H1 (cell line): ENCODE measurements around the gene ABHD1. TPM values are rescaled to one million over a fixed set of nuclear protein-coding genes. Genes with fewer than 3 reads are reported as not detected.

ENCODE experiments used
- CTCF ChIA-PET: fragments of 300-600 bp; sonication (Branson Sonifier 250); formaldehyde crosslinking; loops from one replicate; lab custom pipeline; 2021; ENCODE audit not compliant: partially characterized antibody; lab: Charles Lee
- POLR2A ChIA-PET: fragments of 300-600 bp; sonication (Branson Sonifier 250); formaldehyde crosslinking; loops from one replicate; lab custom pipeline; 2021; ENCODE audit warnings: inconsistent platforms; ENCODE audit not compliant: partially characterized antibody; lab: Charles Lee
- DNase-seq, 2 experiments: peaks; one replicate each; pipeline versions ENCODE4 v3.0.0 to v3.0.0-alpha.2; 2010 to 2022; ENCODE audit warnings: low spot score in 2 of 2, low read depth in 1 of 2, mixed read lengths in 1 of 2
- FAIRE-seq: peaks from 2 replicates; lab custom pipeline; 2011; peaks lifted over from hg19 to GRCh38; lab: Jason Lieb, UNC
- H2AFZ ChIP-seq: 2 replicates; pipeline ENCODE4 v1.8.1; 2012; ENCODE audit warnings: low read length, inconsistent platforms
- H2AK5ac ChIP-seq: 2 replicates; pipeline ENCODE4 v1.6.1; 2013; ENCODE audit warnings: low read depth, low read length
- H2BK120ac ChIP-seq: replicated peaks from 2 replicates; pipeline ENCODE3; 2013; ENCODE audit warnings: low read depth, low read length, inconsistent platforms
- H2BK12ac ChIP-seq: 2 replicates; pipeline ENCODE4 v1.6.1; 2013; ENCODE audit warnings: low read depth, low read length
- H2BK15ac ChIP-seq: 2 replicates; pipeline ENCODE4 v1.6.1; 2013; ENCODE audit warnings: low read length
- H2BK20ac ChIP-seq: 2 replicates; pipeline ENCODE4 v1.6.1; 2013; ENCODE audit warnings: low read length
- H2BK5ac ChIP-seq: 2 replicates; pipeline ENCODE4 v1.6.1; 2013; ENCODE audit warnings: low read depth, low read length
- H3K14ac ChIP-seq: 2 replicates; pipeline ENCODE4 v1.6.1; 2013; ENCODE audit warnings: inconsistent platforms; ENCODE audit not compliant: insufficient read length
- H3K18ac ChIP-seq: 2 replicates; pipeline ENCODE4 v1.6.1; 2013; ENCODE audit warnings: low read length; ENCODE audit errors: extremely low read depth
- H3K23ac ChIP-seq: 2 replicates; pipeline ENCODE4 v1.6.1; 2013; ENCODE audit warnings: inconsistent platforms; ENCODE audit not compliant: insufficient read length
- H3K23me2 ChIP-seq: 2 replicates; pipeline ENCODE4 v1.6.1; 2013; ENCODE audit warnings: low read depth, low read length
- H3K27ac ChIP-seq: 2 replicates; pipeline ENCODE4 v1.6.1; 2011; ENCODE audit warnings: low read depth, low read length, inconsistent platforms
- H3K27me3 ChIP-seq, 4 experiments: replicated peaks in 1 of 4; 1 replicate in 1 of 4; 2 replicates in 3 of 4; pipeline versions ENCODE4 v1.6.1 to v1.8.1; 2011 to 2013; ENCODE audit warnings: low read length in 3 of 4, mild to moderate bottlenecking in 3 of 4, inconsistent platforms in 2 of 4, mixed read lengths in 2 of 4, moderate library complexity in 1 of 4; ENCODE audit not compliant: control insufficient read depth in 3 of 4, insufficient read depth in 3 of 4; ENCODE audit errors: extremely low read depth in 1 of 4
- H3K36me3 ChIP-seq, 4 experiments: 2 replicates each; pipeline versions ENCODE4 v1.6.1 to v1.8.1; 2011 to 2013; ENCODE audit warnings: mild to moderate bottlenecking in 4 of 4, low read length in 3 of 4, moderate library complexity in 2 of 4, control low read depth in 1 of 4, inconsistent platforms in 1 of 4; ENCODE audit not compliant: insufficient read depth in 4 of 4, control insufficient read depth in 2 of 4
- H3K4ac ChIP-seq: replicated peaks from 2 replicates; pipeline ENCODE3; 2013; ENCODE audit warnings: low read length, low read depth, mixed read lengths, inconsistent platforms; ENCODE audit not compliant: insufficient read length
- H3K4me1 ChIP-seq, 4 experiments: replicated peaks in 1 of 4; 1 replicate in 1 of 4; 2 replicates in 3 of 4; pipeline versions ENCODE4 v1.6.1 to v1.8.1; 2011 to 2013; ENCODE audit warnings: low read length in 3 of 4, inconsistent platforms in 2 of 4, mixed read lengths in 1 of 4; ENCODE audit not compliant: insufficient read depth in 4 of 4, control insufficient read depth in 3 of 4
- H3K4me2 ChIP-seq, 2 experiments: 2 replicates each; pipeline versions ENCODE4 v1.6.1 to v1.8.1; 2011 to 2013; ENCODE audit warnings: low read depth in 2 of 2, low read length in 2 of 2, control low read depth in 1 of 2, inconsistent platforms in 1 of 2, mild to moderate bottlenecking in 1 of 2; ENCODE audit not compliant: insufficient read depth in 1 of 2
- H3K4me3 ChIP-seq, 4 experiments: fragments of 200-600, 300-600 bp in 1 of 4; sonication (generic), shearing (Covaris generic), sonication (Bioruptor Twin) in 1 of 4; 2 replicates each; pipeline versions ENCODE4 v1.5.1 to v1.8.1; 2011 to 2016; ENCODE audit warnings: low read length in 4 of 4, low read depth in 3 of 4, control low read depth in 2 of 4, inconsistent platforms in 2 of 4, mild to moderate bottlenecking in 2 of 4, mixed read lengths in 1 of 4, moderate library complexity in 1 of 4; ENCODE audit not compliant: insufficient read depth in 2 of 4; ENCODE audit errors: extremely low read depth in 1 of 4
- H3K56ac ChIP-seq: replicated peaks from 2 replicates; pipeline ENCODE3; 2013; ENCODE audit warnings: low read depth, mild to moderate bottlenecking, mixed read lengths, low read length, inconsistent platforms; ENCODE audit not compliant: insufficient read length
- H3K79me1 ChIP-seq: 2 replicates; pipeline ENCODE4 v1.6.1; 2013; ENCODE audit warnings: low read depth, low read length, control low read depth
- H3K79me2 ChIP-seq, 2 experiments: 2 replicates each; pipeline versions ENCODE4 v1.6.1 to v1.8.1; 2012 to 2013; ENCODE audit warnings: low read length in 2 of 2, mild to moderate bottlenecking in 2 of 2, inconsistent platforms in 1 of 2; ENCODE audit not compliant: insufficient read depth in 2 of 2, control insufficient read depth in 1 of 2
- H3K9ac ChIP-seq, 4 experiments: replicated peaks in 1 of 4; 1 replicate in 1 of 4; 2 replicates in 3 of 4; pipeline versions ENCODE4 v1.6.1 to v1.8.1; 2011 to 2013; ENCODE audit warnings: low read depth in 3 of 4, low read length in 3 of 4, control low read depth in 2 of 4, mild to moderate bottlenecking in 2 of 4, moderate library complexity in 2 of 4, inconsistent platforms in 1 of 4; ENCODE audit errors: extremely low read depth in 1 of 4
- H3K9me3 ChIP-seq, 2 experiments: 2 replicates each; pipeline versions ENCODE4 v1.6.1 to v1.8.1; 2012 to 2013; ENCODE audit warnings: mild to moderate bottlenecking in 2 of 2, moderate library complexity in 2 of 2, control low read depth in 1 of 2, inconsistent platforms in 1 of 2, low read depth in 1 of 2, low read length in 1 of 2, mixed read lengths in 1 of 2; ENCODE audit not compliant: insufficient read depth in 2 of 2
- H4K20me1 ChIP-seq, 2 experiments: replicated peaks in 1 of 2; 2 replicates each; pipeline versions ENCODE3 to v1.8.1; 2011 to 2013; ENCODE audit warnings: inconsistent platforms in 2 of 2, low read length in 2 of 2, mild to moderate bottlenecking in 1 of 2; ENCODE audit not compliant: insufficient read depth in 2 of 2, control insufficient read depth in 1 of 2
- H4K5ac ChIP-seq: 2 replicates; pipeline ENCODE4 v1.6.1; 2013; ENCODE audit warnings: low read length, low read depth, mixed read lengths, inconsistent platforms; ENCODE audit not compliant: insufficient read length
- H4K8ac ChIP-seq: 2 replicates; pipeline ENCODE4 v1.8.0; 2013; ENCODE audit warnings: mild to moderate bottlenecking, moderate library complexity, low read length, inconsistent platforms; ENCODE audit not compliant: insufficient read depth; ENCODE audit errors: extremely low read depth
- H4K91ac ChIP-seq: replicated peaks from 2 replicates; pipeline ENCODE3; 2013; ENCODE audit warnings: low read length, mixed read lengths, inconsistent platforms; ENCODE audit not compliant: insufficient read length
- BACH1 ChIP-seq: IDR thresholded peaks from 2 replicates; pipeline ENCODE4 v1.6.1; 2012; ENCODE audit warnings: low read length, improper control_type of control experiment
- SIN3A ChIP-seq, 2 experiments: IDR thresholded peaks in 1 of 2; conservative IDR thresholded peaks in 1 of 2; 2 replicates each; pipeline ENCODE4 v1.6.1; 2011 to 2012; ENCODE audit warnings: low read length in 2 of 2, improper control_type of control experiment in 1 of 2, low read depth in 1 of 2, mild to moderate bottlenecking in 1 of 2
- TEAD4 ChIP-seq: IDR thresholded peaks from 2 replicates; pipeline ENCODE4 v1.6.1; 2012; ENCODE audit warnings: low read depth, low read length, inconsistent platforms, mixed read lengths
- WGBS, 2 experiments: shearing (Covaris generic) in 1 of 2; methylation state at CpG; one replicate each; pipeline versions ENCODE4 v1.1.6 to v1.1.7; 2013 to 2015; ENCODE audit warnings: low lambda C conversion rate in 2 of 2, mixed read lengths in 2 of 2, inconsistent platforms in 1 of 2, low coverage in 1 of 2, missing lambda C conversion rate in 1 of 2; ENCODE audit not compliant: insufficient replicate concordance in 2 of 2, insufficient coverage in 1 of 2, insufficient read length in 1 of 2; ENCODE audit errors: extremely low coverage in 1 of 2, missing lambda C conversion rate in 1 of 2; 5-methylcytosine and 5-hydroxymethylcytosine counted together
- polyA plus RNA-seq, 7 experiments: library from polyadenylated mRNA; depleted of rRNA in 3 of 7; stranded (reverse) in 5 of 7; unstranded in 2 of 7; fragments of >200 nt in 5 of 7; fragments of 200-250 nt in 2 of 7; gene quantifications; 1 replicate in 5 of 7; 2 replicates in 1 of 7; 4 replicates in 1 of 7; pipeline versions ENCODE4 v1.2.1 to v1.2.3, GENCODE V29; 2011 to 2013; ENCODE audit warnings: missing spikeins in 2 of 7, mixed read lengths in 2 of 7
- total RNA-seq: library from RNA; stranded (reverse); fragmentation: NEBNext Ultra II Directional; extraction: Animal tissue kit (Norgen Biotek cat#: 25700); gene quantifications from 2 replicates; pipeline ENCODE4 v1.2.1, GENCODE V29; 2021

Gene ABHD1
- total and polyA plus RNA-seq, 2 of the 8 experiments (the other 6 are each of a cell fraction or from before 2014, with no cell fraction given): 0.20 to 1.1 TPM

DNA sequence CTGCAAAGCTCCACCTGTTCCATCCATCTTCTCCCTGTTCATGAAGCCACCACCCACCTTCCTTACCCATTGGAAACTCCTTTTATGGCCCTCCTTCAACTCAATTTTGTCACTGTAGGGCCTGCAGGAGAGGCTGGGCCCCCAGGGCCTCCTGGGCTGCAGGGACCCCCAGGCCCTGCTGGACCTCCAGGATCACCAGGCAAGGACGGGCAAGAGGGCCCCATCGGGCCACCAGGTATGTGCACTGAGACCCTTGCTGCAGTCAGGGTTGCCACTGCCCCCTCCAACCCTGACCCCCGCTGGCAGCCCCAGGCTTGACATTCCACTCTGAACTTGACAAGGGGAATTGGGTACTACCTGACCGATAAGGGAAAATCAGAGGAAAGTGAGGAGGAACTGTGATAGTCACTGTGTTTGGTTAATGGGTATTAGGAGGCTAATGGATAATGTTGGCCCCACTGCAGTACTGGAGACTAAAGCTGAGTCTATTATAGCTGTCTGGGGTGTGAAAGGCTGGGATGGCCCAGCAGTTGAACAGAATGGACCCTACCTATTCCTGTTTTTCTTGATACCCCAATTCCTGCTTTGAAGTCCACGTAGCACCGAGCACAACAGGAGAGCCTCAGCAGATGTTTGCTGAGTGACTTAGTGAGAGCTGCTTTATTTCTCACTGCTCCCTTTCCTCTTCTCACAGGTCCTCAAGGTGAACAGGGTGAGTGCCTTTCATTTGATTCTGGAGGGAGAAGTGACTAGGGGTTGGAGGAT, 39.1 kb upstream of the ABHD1 start:
- H3K56ac ChIP-seq: no peak overlapping the region
- no peak overlapping the region for H2BK120ac ChIP-seq
- H2AK5ac ChIP-seq: no peak overlapping the region
- H4K5ac ChIP-seq: no peak overlapping the region
- H3K23ac ChIP-seq: no peak overlapping the region
- no peak overlapping the region for H3K18ac ChIP-seq
- CTCF ChIA-PET: interaction anchor here (0.7 to 16.5 kb wide), 9 partner anchors 8 to 165 kb away, joined by 3 to 160 read pairs (median 3); partner anchors contain the start of genes AGBL5 and PREB
- peaks cover 4 to 28% (median 10%) of the 10 kb centered on the region in 4 experiments; a peak in 6 of 7 replicates for H3K4me1 ChIP-seq
- no peak overlapping the region for H3K27ac ChIP-seq
- H3K79me1 ChIP-seq: no peaks in the 10 kb centered on the region
- peaks cover 0 to 1% of the 10 kb centered on the region in 2 experiments for H4K20me1 ChIP-seq
- WGBS, 2 experiments: 89% methylated on average over 6 of the region's 6 CpGs; no CpG with 5 or more reads in 1 of the 2 experiments
- H2BK12ac ChIP-seq: no peak overlapping the region; the same call in 1 of the 2 replicates
- H2BK15ac ChIP-seq: no peak overlapping the region
- TF ChIP-seq TEAD4 (no peak), SIN3A (conservative IDR thresholded peaks at IDR 0.05 in 1 of 2, IDR thresholded peaks at IDR 0.05 in 1 of 2; ENCODE audit: low read depth in 1 of 2, low read length in 2 of 2) (no peak), BACH1 (no peak)
- H3K36me3 ChIP-seq: no peaks in the 10 kb centered on the region
- peaks cover 13% of the 10 kb centered on the region; the same call in 1 of the 2 replicates for H3K23me2 ChIP-seq
- H3K4me3 ChIP-seq: no peak overlapping the region
- peaks cover 0 to 9% (median 4%) of the 10 kb centered on the region in 4 experiments; a peak in 2 of 7 replicates for H3K27me3 ChIP-seq
- no peak overlapping the region for H2BK5ac ChIP-seq
- H3K4ac ChIP-seq: no peak overlapping the region
- H3K79me2 ChIP-seq: no peaks in the 10 kb centered on the region
- no peak overlapping the region for H3K9ac ChIP-seq
- H2BK20ac ChIP-seq: no peak overlapping the region
- FAIRE-seq (no peak), DNase-seq (no peak)
- H2AFZ ChIP-seq: no peak overlapping the region
- H4K91ac ChIP-seq: no peak overlapping the region
- H4K8ac ChIP-seq: no peak overlapping the region
- no peak overlapping the region; a peak in 1 of 4 replicates for H3K4me2 ChIP-seq
- H3K14ac ChIP-seq: no peak overlapping the region
- POLR2A ChIA-PET: interaction anchor here (0.6 to 5.9 kb wide), 6 partner anchors 12 to 272 kb away, joined by 4 to 63 read pairs (median 13); partner anchors contain the start of genes AGBL5, ATRAID, GTF3C2 and OST4
- H3K9me3 ChIP-seq: no peaks in the 10 kb centered on the region
